Gastrocnemius medialis (tissue), 4 donors: Measurements from ENCODE around the gene SLC39A11.

Experiments used
- CTCF ChIP-seq, 5 experiments: fragments of 450-650 bp in 3 of 5; fragments of 200-600 bp in 2 of 5; sonication (generic) in 2 of 5; IDR thresholded peaks in 4 of 5; conservative IDR thresholded peaks in 1 of 5; 1 replicate in 4 of 5; 2 replicates in 1 of 5; pipeline ENCODE4 v1.5.1; 2016 to 2019; ENCODE audit warnings: antibody characterized with exemption in 5 of 5, mild to moderate bottlenecking in 3 of 5, moderate library complexity in 3 of 5
- POLR2A ChIP-seq, 2 donors: fragments of 450-650 bp; IDR thresholded peaks; one replicate each; pipeline ENCODE4 v1.6.1; 2017; ENCODE audit warnings: antibody characterized with exemption in 2 of 2, mild to moderate bottlenecking in 2 of 2, moderate library complexity in 2 of 2

GRCh38 chr17:72890711-72891110, 201.8 kb downstream of the SLC39A11 start:
- TF ChIP-seq CTCF (IDR thresholded peaks at IDR 0.05 in 4 of 5, conservative IDR thresholded peaks at IDR 0.05 in 1 of 5) (no peak), POLR2A (IDR thresholded peaks at IDR 0.05) (no peak)
